Spleen (tissue), 11 donors: Measurements from ENCODE around the gene CRIP2. TPM values are rescaled to one million over a fixed set of nuclear protein-coding genes. Genes with fewer than 3 reads are reported as not detected.

Experiments
- DNase-seq: peaks from one replicate; pipeline ENCODE4 v3.0.0-alpha.2; 2020
- H3K27ac ChIP-seq, 8 donors: fragments of 200-600 bp; sonication (generic) in 7 of 8; 1 replicate in 4 of 8; 2 replicates in 4 of 8; pipeline versions ENCODE4 v1.5.0 to v1.8.0; 2016 to 2021; ENCODE audit warnings: inconsistent platforms in 4 of 8, mild to moderate bottlenecking in 4 of 8, moderate library complexity in 1 of 8
- H3K27me3 ChIP-seq, 7 donors: fragments of 200-600 bp; sonication (generic) in 6 of 7; replicated peaks in 1 of 7; 1 replicate in 4 of 7; 2 replicates in 3 of 7; pipeline versions ENCODE4 v1.5.0 to v1.8.0; 2016 to 2021; ENCODE audit warnings: inconsistent platforms in 3 of 7, mild to moderate bottlenecking in 1 of 7
- H3K36me3 ChIP-seq, 6 donors: fragments of 200-600 bp; sonication (generic) in 5 of 6; 1 replicate in 4 of 6; 2 replicates in 2 of 6; pipeline versions ENCODE4 v1.5.0 to v1.8.0; 2016 to 2021; ENCODE audit warnings: inconsistent platforms in 2 of 6
- H3K4me1 ChIP-seq, 6 donors: fragments of 200-600 bp; sonication (generic) in 5 of 6; 1 replicate in 3 of 6; 2 replicates in 3 of 6; pipeline versions ENCODE4 v1.5.0 to v1.8.0; 2016 to 2021; ENCODE audit warnings: inconsistent platforms in 3 of 6
- H3K4me3 ChIP-seq, 8 donors: fragments of 200-600 bp; sonication (generic) in 7 of 8; 1 replicate in 4 of 8; 2 replicates in 4 of 8; pipeline versions ENCODE4 v1.5.0 to v1.8.0; 2016 to 2021; ENCODE audit warnings: inconsistent platforms in 4 of 8, mild to moderate bottlenecking in 4 of 8, moderate library complexity in 2 of 8
- H3K9me3 ChIP-seq, 8 donors: fragments of 200-600 bp; sonication (generic) in 7 of 8; 1 replicate in 4 of 8; 2 replicates in 4 of 8; pipeline versions ENCODE4 v1.5.0 to v1.8.0; 2016 to 2021; ENCODE audit warnings: inconsistent platforms in 4 of 8
- POLR2A ChIP-seq, 3 donors: fragments of 450-650 bp; IDR thresholded peaks; one replicate each; pipeline ENCODE4 v1.5.1; 2017; ENCODE audit warnings: antibody characterized with exemption in 3 of 3, mild to moderate bottlenecking in 1 of 3
- POLR2AphosphoS5 ChIP-seq, 3 donors: sonication (generic); formaldehyde crosslinking; IDR thresholded peaks; one replicate each; pipeline ENCODE4 v1.5.1; 2017; ENCODE audit warnings: antibody characterized with exemption in 3 of 3
- WGBS, 5 donors: extraction: QIAGEN DNeasy Blood & Tissue Kit in 3 of 5; methylation state at CpG; one replicate each; pipeline versions ENCODE4 v1.1.5 to v1.1.7; 2013 to 2018; 5-methylcytosine and 5-hydroxymethylcytosine counted together
- intact Hi-C: fragments of 100-400 bp; cut with DNase I; formaldehyde crosslinking; loops from one replicate; pipeline ENCODE4 v1.15.0; 2023; ENCODE audit warnings: low total_unique reads
- polyA plus RNA-seq, 3 donors: library from polyadenylated mRNA; stranded (reverse); fragments of 200-250 nt; gene quantifications; one replicate each; pipeline ENCODE4 v1.2.1, GENCODE V29; 2013
- total RNA-seq, 7 donors: library from RNA; depleted of rRNA in 3 of 7; stranded (reverse); fragments of >200 nt in 3 of 7; fragmentation: NEBNext Ultra II Directional in 4 of 7; extraction: Animal tissue kit (Norgen Biotek cat#: 25700) in 4 of 7; gene quantifications; one replicate each; pipeline versions ENCODE4 v1.1.0 to v1.2.1, GENCODE V29; 2016 to 2021
- TF ChIP-seq, protein P1 (sequence below), 11 experiments: fragments of 200-600 bp in 7 of 11; fragments of 450-650 bp in 4 of 11; sonication (generic) in 4 of 11; IDR thresholded peaks in 8 of 11; conservative IDR thresholded peaks in 3 of 11; 1 replicate in 7 of 11; 2 replicates in 4 of 11; pipeline versions ENCODE4 v1.4.0 to v1.8.0; 2016 to 2021; ENCODE audit warnings: antibody characterized with exemption in 11 of 11, inconsistent platforms in 4 of 11, mild to moderate bottlenecking in 1 of 11
- donor health status: healthy with polysubstance abuse.
- donor health status: DM: no; HTN: no; CAD: no; lungs with moderate emphysema.
- donor health status: DM: no; HTN: no; CAD: no.
- donor health status: Bipolar disorder and iron deficiency.
- donor health status: healthy.
- donor health status: DM: no; HTN: no; CAD: no.
- donor health status: DM: yes; HTN: yes; CAD: no.

The CRIP2 gene
- total and polyA plus RNA-seq, 10 donors, result 68.6 to 181 (median 111) TPM

DNA sequence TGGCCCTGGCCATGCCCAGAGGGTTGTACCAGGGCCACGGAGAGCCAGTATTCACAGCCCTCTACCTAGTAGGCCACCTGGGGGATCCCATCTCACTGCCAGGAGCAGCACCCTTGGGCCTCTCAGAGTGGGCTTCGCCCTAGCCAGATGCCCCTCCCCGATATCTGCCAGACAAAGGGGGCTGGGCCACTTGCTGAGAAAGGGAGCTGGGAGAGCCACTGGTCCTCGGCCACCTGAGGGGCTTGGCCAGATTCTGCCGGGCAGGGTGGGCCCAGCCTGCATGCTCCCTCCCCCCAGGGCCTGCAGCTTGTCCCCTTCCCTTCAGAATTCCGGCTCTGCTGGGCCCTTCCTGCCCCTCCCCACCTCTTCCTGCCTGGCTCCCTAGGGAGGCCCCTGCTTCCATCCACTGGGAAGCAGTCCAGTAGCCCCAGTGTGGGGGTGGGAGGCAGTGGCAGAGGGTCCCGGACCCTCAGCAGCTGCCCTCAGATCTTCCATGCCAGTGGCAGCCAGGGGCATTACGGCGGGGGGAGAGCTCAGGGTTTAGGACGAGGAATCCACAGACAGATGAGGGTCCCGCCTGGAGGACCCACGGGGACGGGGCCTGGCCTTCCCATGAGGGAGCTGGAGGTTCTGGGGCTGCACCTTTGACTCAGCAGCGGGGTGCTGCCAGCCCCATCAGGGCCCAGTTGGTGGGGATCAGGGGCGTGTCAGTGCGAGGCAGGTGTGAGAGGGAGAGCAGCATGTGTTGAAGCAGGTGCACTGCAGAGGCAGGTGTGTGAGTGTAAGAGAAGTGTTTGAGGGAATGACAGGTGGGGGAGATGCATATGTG, 2.4 kb downstream of the CRIP2 start:
- DNase-seq, result no peak
- intact Hi-C loops, result no loop called here
- H3K36me3 ChIP-seq, result peaks cover 0 to 21% (median 5%) of the 10 kb centered on the region in 6 donors
- no peaks in the 10 kb centered on the region for H3K9me3 ChIP-seq
- no peak for TF ChIP-seq POLR2AphosphoS5 (IDR thresholded peaks at IDR 0.05)
- WGBS, 5 donors, result 39 to 63% (median 52%) methylated on average over 13 to 16 of the region's 16 CpGs
- peaks cover 0 to 85% (median 44%) of the 10 kb centered on the region in 7 donors for H3K27me3 ChIP-seq
- peaks cover 32 to 95% (median 77%) of the 10 kb centered on the region in 6 donors for H3K4me1 ChIP-seq
- peak overlapping the region in 7 of 8 donors; percentile 66 to 89 (median 77) for H3K4me3 ChIP-seq
- H3K27ac ChIP-seq, result peak overlapping the region; percentile 72 to 95 (median 89)

DNA sequence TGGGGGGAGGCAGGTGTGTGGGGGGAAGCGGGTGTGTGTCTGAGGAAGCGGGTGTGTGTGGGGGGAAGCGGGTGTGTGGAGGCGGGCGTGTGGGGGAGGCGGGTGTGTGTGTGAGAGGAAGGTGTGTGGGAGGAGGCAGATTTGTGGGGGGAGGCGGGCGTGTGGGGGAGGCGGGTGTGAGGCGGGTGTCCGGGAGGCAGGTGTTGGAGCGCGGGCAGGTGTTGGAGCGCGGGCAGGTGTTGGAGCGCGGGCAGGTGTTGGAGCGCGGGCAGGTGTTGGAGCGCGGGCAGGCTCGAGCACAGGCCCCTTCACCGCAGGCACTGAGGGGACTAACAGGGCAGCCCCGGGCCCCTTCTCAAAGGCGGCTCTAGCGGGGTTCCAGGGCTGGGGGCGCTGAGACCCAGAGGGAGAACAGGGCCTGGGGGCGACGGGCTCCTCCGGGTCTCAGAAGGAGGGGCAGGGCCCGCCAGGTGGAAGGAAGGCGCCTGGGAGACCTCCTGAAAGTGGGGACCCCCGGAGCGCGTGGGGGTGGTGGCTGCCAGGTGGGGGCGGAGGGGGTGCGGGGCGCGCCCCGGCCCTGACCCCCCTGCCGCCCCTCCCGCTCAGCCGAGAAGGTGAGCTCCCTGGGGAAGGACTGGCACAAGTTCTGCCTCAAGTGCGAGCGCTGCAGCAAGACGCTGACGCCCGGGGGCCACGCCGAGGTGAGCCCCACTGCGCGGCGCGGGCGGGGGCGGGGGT, 3.2 kb downstream of the CRIP2 start:
- DNase-seq, result peak; percentile 88
- Histone ChIP-seq H3K36me3 (peaks cover 0 to 21% (median 5%) of the 10 kb centered on the region in 6 donors), H3K4me3 (peak overlapping the region in 4 of 8 donors; percentile 8 to 89 (median 43)), H3K27ac (peak overlapping the region in 6 of 8 donors; percentile 7 to 95 (median 90)), H3K4me1 (peaks cover 39 to 95% (median 85%) of the 10 kb centered on the region in 6 donors), H3K27me3 (peaks cover 0 to 82% (median 44%) of the 10 kb centered on the region in 7 donors), H3K9me3 (no peaks in the 10 kb centered on the region)
- intact Hi-C loops, result no loop called here
- TF ChIP-seq, protein P1, sequence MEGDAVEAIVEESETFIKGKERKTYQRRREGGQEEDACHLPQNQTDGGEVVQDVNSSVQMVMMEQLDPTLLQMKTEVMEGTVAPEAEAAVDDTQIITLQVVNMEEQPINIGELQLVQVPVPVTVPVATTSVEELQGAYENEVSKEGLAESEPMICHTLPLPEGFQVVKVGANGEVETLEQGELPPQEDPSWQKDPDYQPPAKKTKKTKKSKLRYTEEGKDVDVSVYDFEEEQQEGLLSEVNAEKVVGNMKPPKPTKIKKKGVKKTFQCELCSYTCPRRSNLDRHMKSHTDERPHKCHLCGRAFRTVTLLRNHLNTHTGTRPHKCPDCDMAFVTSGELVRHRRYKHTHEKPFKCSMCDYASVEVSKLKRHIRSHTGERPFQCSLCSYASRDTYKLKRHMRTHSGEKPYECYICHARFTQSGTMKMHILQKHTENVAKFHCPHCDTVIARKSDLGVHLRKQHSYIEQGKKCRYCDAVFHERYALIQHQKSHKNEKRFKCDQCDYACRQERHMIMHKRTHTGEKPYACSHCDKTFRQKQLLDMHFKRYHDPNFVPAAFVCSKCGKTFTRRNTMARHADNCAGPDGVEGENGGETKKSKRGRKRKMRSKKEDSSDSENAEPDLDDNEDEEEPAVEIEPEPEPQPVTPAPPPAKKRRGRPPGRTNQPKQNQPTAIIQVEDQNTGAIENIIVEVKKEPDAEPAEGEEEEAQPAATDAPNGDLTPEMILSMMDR (IDR thresholded peaks at IDR 0.05 in 8 of 11, conservative IDR thresholded peaks at IDR 0.05 in 3 of 11), result no peak
- TF ChIP-seq POLR2AphosphoS5 (IDR thresholded peaks at IDR 0.05) (no peak), POLR2A (IDR thresholded peaks at IDR 0.05) (no peak)
- 7 to 40% (median 34%) methylated on average over 29 to 56 of the region's 56 CpGs for WGBS, 5 donors

DNA sequence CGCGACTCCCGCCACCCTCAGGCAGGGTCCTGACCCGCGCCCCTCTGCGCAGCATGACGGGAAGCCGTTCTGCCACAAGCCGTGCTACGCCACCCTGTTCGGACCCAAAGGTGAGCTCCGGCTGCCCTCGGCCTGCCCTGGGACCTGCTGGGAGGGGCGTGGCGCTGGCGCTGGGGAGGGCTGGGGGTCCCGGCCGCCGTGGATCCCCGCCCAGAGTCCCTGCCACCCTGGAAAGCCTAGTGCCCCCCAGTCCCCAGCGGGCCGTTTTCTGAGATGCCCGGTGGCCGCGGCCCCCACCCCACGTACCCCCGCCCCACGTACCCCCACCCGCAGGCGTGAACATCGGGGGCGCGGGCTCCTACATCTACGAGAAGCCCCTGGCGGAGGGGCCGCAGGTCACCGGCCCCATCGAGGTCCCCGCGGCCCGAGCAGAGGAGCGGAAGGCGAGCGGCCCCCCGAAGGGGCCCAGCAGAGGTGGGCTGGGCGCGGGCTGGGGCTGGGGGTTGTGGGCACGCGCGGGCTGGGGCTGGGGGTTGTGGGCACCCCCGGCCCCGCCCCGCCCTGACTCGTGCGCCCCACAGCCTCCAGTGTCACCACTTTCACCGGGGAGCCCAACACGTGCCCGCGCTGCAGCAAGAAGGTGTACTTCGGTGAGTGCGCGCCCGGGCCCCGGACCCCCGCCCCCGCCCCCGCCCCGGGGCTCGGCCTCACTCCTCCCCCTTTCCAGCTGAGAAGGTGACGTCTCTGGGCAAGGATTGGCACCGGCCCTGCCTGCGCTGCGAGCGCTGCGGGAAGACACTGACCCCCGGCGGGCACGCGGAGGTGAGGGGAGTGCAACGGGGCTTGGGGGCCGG, 4.0 kb downstream of the CRIP2 start:
- no peak for DNase-seq
- Histone ChIP-seq H3K9me3 (no peaks in the 10 kb centered on the region), H3K4me1 (peaks cover 35 to 95% (median 86%) of the 10 kb centered on the region in 6 donors), H3K4me3 (peak overlapping the region in 4 of 8 donors; percentile 4 to 89 (median 10)), H3K36me3 (peaks cover 0 to 21% (median 5%) of the 10 kb centered on the region in 6 donors), H3K27me3 (peaks cover 0 to 74% (median 42%) of the 10 kb centered on the region in 7 donors), H3K27ac (peak overlapping the region in 6 of 8 donors; percentile 7 to 95 (median 90))
- intact Hi-C loops, result no loop called here
- 38 to 71% (median 50%) methylated on average over 7 to 81 of the region's 81 CpGs for WGBS, 5 donors
- TF ChIP-seq POLR2AphosphoS5 (IDR thresholded peaks at IDR 0.05), result no peak
- TF ChIP-seq POLR2A (IDR thresholded peaks at IDR 0.05), result no peak
- TF ChIP-seq, protein P1 (IDR thresholded peaks at IDR 0.05 in 8 of 11, conservative IDR thresholded peaks at IDR 0.05 in 3 of 11), result no peak
